ENCODE measurements around the gene FBN3.

DNA sequence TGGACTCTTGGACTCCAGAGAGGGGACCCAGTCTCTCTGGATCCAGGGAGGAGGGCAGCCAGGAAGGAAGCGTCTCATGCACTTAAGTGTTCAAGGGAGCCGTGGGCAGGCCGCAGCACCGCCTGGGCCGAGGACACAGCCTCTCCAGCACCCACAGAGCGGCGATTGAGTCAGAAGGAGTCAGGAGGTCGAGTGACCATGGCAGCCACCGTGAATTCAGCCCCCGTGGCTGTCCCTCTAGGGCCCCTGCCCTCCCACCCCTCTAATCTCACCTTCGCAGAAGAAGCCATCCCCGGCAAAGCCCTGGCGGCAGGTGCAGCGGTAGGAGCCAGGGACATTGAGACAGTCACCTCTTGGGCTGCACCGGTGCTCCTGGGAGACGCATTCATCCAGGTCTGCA, 38.0 kb downstream of the FBN3 start:
- TF ChIP-seq, protein P1, sequence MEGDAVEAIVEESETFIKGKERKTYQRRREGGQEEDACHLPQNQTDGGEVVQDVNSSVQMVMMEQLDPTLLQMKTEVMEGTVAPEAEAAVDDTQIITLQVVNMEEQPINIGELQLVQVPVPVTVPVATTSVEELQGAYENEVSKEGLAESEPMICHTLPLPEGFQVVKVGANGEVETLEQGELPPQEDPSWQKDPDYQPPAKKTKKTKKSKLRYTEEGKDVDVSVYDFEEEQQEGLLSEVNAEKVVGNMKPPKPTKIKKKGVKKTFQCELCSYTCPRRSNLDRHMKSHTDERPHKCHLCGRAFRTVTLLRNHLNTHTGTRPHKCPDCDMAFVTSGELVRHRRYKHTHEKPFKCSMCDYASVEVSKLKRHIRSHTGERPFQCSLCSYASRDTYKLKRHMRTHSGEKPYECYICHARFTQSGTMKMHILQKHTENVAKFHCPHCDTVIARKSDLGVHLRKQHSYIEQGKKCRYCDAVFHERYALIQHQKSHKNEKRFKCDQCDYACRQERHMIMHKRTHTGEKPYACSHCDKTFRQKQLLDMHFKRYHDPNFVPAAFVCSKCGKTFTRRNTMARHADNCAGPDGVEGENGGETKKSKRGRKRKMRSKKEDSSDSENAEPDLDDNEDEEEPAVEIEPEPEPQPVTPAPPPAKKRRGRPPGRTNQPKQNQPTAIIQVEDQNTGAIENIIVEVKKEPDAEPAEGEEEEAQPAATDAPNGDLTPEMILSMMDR (IDR thresholded peaks at IDR 0.05): no peak
- no peak for TF ChIP-seq POLR2A (IDR thresholded peaks at IDR 0.05)
